GM23338 (cell line): ENCODE data around the gene COBLL1. TPM values are rescaled to one million over a fixed set of nuclear protein-coding genes. Genes with fewer than 3 reads are reported as not detected.

Source experiments
- ATAC-seq: fragments of 200-7000 bp; cut with Tn5 transposase; 3 replicates; pipeline ENCODE4 v1.9.1; 2020
- DNase-seq: peaks from one replicate; pipeline ENCODE4 v3.0.0-alpha.2; 2015; ENCODE audit warnings: low spot score
- H2AFZ ChIP-seq: fragments of 200-600 bp; sonication (generic); 2 replicates; pipeline ENCODE4 v1.8.0; 2016; ENCODE audit warnings: antibody characterized with exemption, mild to moderate bottlenecking, moderate library complexity
- H3F3A ChIP-seq: fragments of 200-600 bp; sonication (generic); replicated peaks from 2 replicates; pipeline ENCODE4 v1.8.0; 2017; ENCODE audit warnings: antibody characterized with exemption, mixed run types, low read depth
- H3K27ac ChIP-seq: fragments of 200-600 bp; sonication (generic); 2 replicates; pipeline ENCODE4 v1.6.1; 2016; ENCODE audit warnings: low read depth
- H3K27me3 ChIP-seq: fragments of 200-600 bp; sonication (generic); 2 replicates; pipeline ENCODE4 v1.8.0; 2016; ENCODE audit warnings: mild to moderate bottlenecking, mixed run types, moderate library complexity; ENCODE audit not compliant: insufficient read depth
- H3K36me3 ChIP-seq: fragments of 200-600 bp; sonication (generic); 2 replicates; pipeline ENCODE4 v1.8.0; 2016; ENCODE audit warnings: mild to moderate bottlenecking; ENCODE audit not compliant: insufficient read depth
- H3K4me1 ChIP-seq: fragments of 200-600 bp; sonication (generic); 2 replicates; pipeline ENCODE4 v1.8.0; 2016; ENCODE audit warnings: mild to moderate bottlenecking, moderate library complexity; ENCODE audit not compliant: insufficient read depth
- H3K4me2 ChIP-seq: fragments of 200-600 bp; sonication (generic); 2 replicates; pipeline ENCODE4 v1.7.1; 2017; ENCODE audit warnings: mixed run types
- H3K4me3 ChIP-seq: fragments of 200-600 bp; sonication (generic); 2 replicates; pipeline ENCODE4 v1.6.1; 2016; ENCODE audit warnings: mixed run types
- H3K79me2 ChIP-seq: fragments of 200-600 bp; sonication (generic); replicated peaks from 2 replicates; pipeline ENCODE4 v1.8.0; 2017; ENCODE audit warnings: mild to moderate bottlenecking; ENCODE audit not compliant: insufficient read depth
- H3K9me2 ChIP-seq: fragments of 200-600 bp; sonication (generic); 2 replicates; pipeline ENCODE4 v1.8.0; 2017; ENCODE audit not compliant: insufficient read depth
- H4K20me1 ChIP-seq: fragments of 200-600 bp; sonication (generic); replicated peaks from 2 replicates; pipeline ENCODE4 v1.8.0; 2017; ENCODE audit warnings: mild to moderate bottlenecking; ENCODE audit not compliant: insufficient read depth
- H3K27ac Mint-ChIP-seq: 2 replicates; pipeline ENCODE4 v1.8.0; 2020; ENCODE audit warnings: inconsistent platforms, mild to moderate bottlenecking, moderate library complexity, mixed read lengths
- H3K27me3 Mint-ChIP-seq: 3 replicates; pipeline ENCODE4 v1.8.0; 2022; ENCODE audit warnings: low read depth, mild to moderate bottlenecking, moderate library complexity, mixed read lengths, inconsistent platforms; ENCODE audit not compliant: insufficient read depth, poor library complexity
- H3K36me3 Mint-ChIP-seq: 3 replicates; pipeline ENCODE4 v1.8.0; 2021; ENCODE audit warnings: low read depth, mild to moderate bottlenecking, inconsistent platforms, moderate library complexity, mixed read lengths
- H3K4me1 Mint-ChIP-seq: 3 replicates; pipeline ENCODE4 v1.8.0; 2020; ENCODE audit warnings: mild to moderate bottlenecking, inconsistent platforms, mixed read lengths
- H3K4me3 Mint-ChIP-seq: 3 replicates; pipeline ENCODE4 v1.8.0; 2021; ENCODE audit warnings: moderate library complexity, mild to moderate bottlenecking, inconsistent platforms, mixed read lengths
- H3K9me3 Mint-ChIP-seq: 3 replicates; pipeline ENCODE4 v1.8.0; 2020; ENCODE audit warnings: moderate library complexity, mild to moderate bottlenecking, inconsistent platforms, mixed read lengths
- CREB1 ChIP-seq: fragments of 250-450 bp; sonication (Bioruptor Pico); IDR thresholded peaks from 2 replicates; pipeline ENCODE4 v1.5.0; 2020; ENCODE audit warnings: low read depth, mild to moderate bottlenecking, moderate library complexity
- EZH2 ChIP-seq: fragments of 200-600 bp; sonication (generic); IDR thresholded peaks from one replicate; pipeline ENCODE4 v1.8.0; 2017; ENCODE audit warnings: antibody characterized with exemption, mild to moderate bottlenecking, low read depth; ENCODE audit not compliant: unreplicated experiment
- NANOG ChIP-seq: IDR thresholded peaks from 2 replicates; pipeline ENCODE4 v1.6.1; 2016; ENCODE audit warnings: antibody characterized with exemption, borderline replicate concordance
- STAT1 ChIP-seq: IDR thresholded peaks from one replicate; pipeline ENCODE4 v1.6.1; 2016; ENCODE audit warnings: antibody characterized with exemption; ENCODE audit not compliant: unreplicated experiment
- ZNF114 ChIP-seq: fragments of 250-450 bp; sonication (Bioruptor Pico); IDR thresholded peaks from 2 replicates; pipeline ENCODE4 v1.5.0; 2020; ENCODE audit warnings: mild to moderate bottlenecking, moderate library complexity
- polyA plus RNA-seq: library from polyadenylated mRNA; unstranded; fragments of >200 nt; fragmentation: Nextera tagmentation; extraction: Ambion mirVana; gene quantifications from 2 replicates; pipeline ENCODE4 v1.2.1, GENCODE V29; 2016
- total RNA-seq: library from RNA; depleted of rRNA; stranded (reverse); fragments of >200 nt; shearing (Covaris generic); gene quantifications from 2 replicates; pipeline ENCODE4 v1.2.3, GENCODE V29; 2014
- TF ChIP-seq, protein P1 (sequence below): IDR thresholded peaks from 2 replicates; pipeline ENCODE4 v1.6.1; 2016; ENCODE audit warnings: antibody characterized with exemption
- TF ChIP-seq, protein P2 (sequence below): fragments of 250-450 bp; sonication (Bioruptor Pico); IDR thresholded peaks from 2 replicates; pipeline ENCODE4 v1.5.0; 2020; ENCODE audit warnings: mild to moderate bottlenecking, moderate library complexity
- TF ChIP-seq, protein P3 (sequence below): IDR thresholded peaks from one replicate; pipeline ENCODE4 v1.6.1; 2018; ENCODE audit warnings: antibody characterized with exemption; ENCODE audit not compliant: unreplicated experiment
- TF ChIP-seq, protein P4 (sequence below), 2 experiments: fragments of 200-600 bp in 1 of 2; sonication (generic) in 1 of 2; conservative IDR thresholded peaks; 2 replicates each; pipeline versions ENCODE4 v1.5.1 to v1.6.1; 2016 to 2017; ENCODE audit warnings: antibody characterized with exemption in 2 of 2, low read depth in 2 of 2, mild to moderate bottlenecking in 2 of 2, moderate library complexity in 1 of 2

The COBLL1 gene
- total and polyA plus RNA-seq, 2 experiments from 2014 or later, result 2.9 to 7.4 TPM

DNA sequence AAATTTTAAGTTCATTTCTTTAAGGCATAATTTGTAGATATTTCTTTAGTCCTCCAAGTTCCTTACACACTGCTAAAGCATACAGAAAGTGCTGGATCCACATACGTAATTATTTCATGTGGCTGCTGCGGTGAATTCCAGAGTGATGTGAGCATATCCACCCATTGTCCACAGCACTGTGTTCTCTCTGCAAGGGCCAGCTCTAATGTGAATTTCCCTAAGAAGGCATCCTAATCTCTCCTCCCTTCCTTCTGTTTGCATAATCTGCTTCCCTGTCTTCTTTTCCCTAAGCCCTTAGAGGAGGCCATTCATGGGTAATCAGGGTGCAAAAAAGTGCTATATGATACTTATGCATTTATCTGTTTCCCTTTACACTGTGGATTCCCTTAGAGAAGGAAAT, 57.2 kb downstream of the COBLL1 start:
- H3K36me3 ChIP-seq, result no peaks in the 10 kb centered on the region
- H3K4me2 ChIP-seq, result no peak overlapping the region
- Mint-ChIP-seq H3K27me3 (no peaks in the 10 kb centered on the region), H3K4me3 (no peak overlapping the region), H3K9me3 (no peaks in the 10 kb centered on the region), H3K36me3 (no peaks in the 10 kb centered on the region), H3K27ac (no peak overlapping the region), H3K4me1 (no peaks in the 10 kb centered on the region; the same call in 2 of the 3 replicates)
- H3K27me3 ChIP-seq, result no peaks in the 10 kb centered on the region
- H3K4me3 ChIP-seq, result no peak overlapping the region
- H3F3A ChIP-seq, result no peaks in the 10 kb centered on the region
- H3K9me2 ChIP-seq, result no peaks in the 10 kb centered on the region
- TF ChIP-seq CREB1 (CRISPR knock-in tag) (no peak), STAT1 (no peak), NANOG (no peak), ZNF114 (no peak), EZH2 (no peak)
- TF ChIP-seq, protein P1, sequence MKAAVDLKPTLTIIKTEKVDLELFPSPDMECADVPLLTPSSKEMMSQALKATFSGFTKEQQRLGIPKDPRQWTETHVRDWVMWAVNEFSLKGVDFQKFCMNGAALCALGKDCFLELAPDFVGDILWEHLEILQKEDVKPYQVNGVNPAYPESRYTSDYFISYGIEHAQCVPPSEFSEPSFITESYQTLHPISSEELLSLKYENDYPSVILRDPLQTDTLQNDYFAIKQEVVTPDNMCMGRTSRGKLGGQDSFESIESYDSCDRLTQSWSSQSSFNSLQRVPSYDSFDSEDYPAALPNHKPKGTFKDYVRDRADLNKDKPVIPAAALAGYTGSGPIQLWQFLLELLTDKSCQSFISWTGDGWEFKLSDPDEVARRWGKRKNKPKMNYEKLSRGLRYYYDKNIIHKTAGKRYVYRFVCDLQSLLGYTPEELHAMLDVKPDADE, result no peak
- TF ChIP-seq, protein P2, sequence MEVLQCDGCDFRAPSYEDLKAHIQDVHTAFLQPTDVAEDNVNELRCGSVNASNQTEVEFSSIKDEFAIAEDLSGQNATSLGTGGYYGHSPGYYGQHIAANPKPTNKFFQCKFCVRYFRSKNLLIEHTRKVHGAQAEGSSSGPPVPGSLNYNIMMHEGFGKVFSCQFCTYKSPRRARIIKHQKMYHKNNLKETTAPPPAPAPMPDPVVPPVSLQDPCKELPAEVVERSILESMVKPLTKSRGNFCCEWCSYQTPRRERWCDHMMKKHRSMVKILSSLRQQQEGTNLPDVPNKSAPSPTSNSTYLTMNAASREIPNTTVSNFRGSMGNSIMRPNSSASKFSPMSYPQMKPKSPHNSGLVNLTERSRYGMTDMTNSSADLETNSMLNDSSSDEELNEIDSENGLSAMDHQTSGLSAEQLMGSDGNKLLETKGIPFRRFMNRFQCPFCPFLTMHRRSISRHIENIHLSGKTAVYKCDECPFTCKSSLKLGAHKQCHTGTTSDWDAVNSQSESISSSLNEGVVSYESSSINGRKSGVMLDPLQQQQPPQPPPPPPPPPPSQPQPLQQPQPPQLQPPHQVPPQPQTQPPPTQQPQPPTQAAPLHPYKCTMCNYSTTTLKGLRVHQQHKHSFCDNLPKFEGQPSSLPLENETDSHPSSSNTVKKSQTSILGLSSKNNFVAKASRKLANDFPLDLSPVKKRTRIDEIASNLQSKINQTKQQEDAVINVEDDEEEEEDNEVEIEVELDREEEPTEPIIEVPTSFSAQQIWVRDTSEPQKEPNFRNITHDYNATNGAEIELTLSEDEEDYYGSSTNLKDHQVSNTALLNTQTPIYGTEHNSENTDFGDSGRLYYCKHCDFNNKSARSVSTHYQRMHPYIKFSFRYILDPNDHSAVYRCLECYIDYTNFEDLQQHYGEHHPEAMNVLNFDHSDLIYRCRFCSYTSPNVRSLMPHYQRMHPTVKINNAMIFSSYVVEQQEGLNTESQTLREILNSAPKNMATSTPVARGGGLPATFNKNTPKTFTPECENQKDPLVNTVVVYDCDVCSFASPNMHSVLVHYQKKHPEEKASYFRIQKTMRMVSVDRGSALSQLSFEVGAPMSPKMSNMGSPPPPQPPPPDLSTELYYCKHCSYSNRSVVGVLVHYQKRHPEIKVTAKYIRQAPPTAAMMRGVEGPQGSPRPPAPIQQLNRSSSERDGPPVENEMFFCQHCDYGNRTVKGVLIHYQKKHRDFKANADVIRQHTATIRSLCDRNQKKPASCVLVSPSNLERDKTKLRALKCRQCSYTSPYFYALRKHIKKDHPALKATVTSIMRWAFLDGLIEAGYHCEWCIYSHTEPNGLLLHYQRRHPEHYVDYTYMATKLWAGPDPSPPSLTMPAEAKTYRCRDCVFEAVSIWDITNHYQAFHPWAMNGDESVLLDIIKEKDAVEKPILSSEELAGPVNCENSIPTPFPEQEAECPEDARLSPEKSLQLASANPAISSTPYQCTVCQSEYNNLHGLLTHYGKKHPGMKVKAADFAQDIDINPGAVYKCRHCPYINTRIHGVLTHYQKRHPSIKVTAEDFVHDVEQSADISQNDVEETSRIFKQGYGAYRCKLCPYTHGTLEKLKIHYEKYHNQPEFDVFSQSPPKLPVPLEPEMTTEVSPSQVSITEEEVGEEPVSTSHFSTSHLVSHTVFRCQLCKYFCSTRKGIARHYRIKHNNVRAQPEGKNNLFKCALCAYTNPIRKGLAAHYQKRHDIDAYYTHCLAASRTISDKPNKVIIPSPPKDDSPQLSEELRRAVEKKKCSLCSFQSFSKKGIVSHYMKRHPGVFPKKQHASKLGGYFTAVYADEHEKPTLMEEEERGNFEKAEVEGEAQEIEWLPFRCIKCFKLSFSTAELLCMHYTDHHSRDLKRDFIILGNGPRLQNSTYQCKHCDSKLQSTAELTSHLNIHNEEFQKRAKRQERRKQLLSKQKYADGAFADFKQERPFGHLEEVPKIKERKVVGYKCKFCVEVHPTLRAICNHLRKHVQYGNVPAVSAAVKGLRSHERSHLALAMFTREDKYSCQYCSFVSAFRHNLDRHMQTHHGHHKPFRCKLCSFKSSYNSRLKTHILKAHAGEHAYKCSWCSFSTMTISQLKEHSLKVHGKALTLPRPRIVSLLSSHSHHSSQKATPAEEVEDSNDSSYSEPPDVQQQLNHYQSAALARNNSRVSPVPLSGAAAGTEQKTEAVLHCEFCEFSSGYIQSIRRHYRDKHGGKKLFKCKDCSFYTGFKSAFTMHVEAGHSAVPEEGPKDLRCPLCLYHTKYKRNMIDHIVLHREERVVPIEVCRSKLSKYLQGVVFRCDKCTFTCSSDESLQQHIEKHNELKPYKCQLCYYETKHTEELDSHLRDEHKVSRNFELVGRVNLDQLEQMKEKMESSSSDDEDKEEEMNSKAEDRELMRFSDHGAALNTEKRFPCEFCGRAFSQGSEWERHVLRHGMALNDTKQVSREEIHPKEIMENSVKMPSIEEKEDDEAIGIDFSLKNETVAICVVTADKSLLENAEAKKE, result no peak
- TF ChIP-seq, protein P3, sequence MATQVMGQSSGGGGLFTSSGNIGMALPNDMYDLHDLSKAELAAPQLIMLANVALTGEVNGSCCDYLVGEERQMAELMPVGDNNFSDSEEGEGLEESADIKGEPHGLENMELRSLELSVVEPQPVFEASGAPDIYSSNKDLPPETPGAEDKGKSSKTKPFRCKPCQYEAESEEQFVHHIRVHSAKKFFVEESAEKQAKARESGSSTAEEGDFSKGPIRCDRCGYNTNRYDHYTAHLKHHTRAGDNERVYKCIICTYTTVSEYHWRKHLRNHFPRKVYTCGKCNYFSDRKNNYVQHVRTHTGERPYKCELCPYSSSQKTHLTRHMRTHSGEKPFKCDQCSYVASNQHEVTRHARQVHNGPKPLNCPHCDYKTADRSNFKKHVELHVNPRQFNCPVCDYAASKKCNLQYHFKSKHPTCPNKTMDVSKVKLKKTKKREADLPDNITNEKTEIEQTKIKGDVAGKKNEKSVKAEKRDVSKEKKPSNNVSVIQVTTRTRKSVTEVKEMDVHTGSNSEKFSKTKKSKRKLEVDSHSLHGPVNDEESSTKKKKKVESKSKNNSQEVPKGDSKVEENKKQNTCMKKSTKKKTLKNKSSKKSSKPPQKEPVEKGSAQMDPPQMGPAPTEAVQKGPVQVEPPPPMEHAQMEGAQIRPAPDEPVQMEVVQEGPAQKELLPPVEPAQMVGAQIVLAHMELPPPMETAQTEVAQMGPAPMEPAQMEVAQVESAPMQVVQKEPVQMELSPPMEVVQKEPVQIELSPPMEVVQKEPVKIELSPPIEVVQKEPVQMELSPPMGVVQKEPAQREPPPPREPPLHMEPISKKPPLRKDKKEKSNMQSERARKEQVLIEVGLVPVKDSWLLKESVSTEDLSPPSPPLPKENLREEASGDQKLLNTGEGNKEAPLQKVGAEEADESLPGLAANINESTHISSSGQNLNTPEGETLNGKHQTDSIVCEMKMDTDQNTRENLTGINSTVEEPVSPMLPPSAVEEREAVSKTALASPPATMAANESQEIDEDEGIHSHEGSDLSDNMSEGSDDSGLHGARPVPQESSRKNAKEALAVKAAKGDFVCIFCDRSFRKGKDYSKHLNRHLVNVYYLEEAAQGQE, result no peak
- TF ChIP-seq, protein P4, sequence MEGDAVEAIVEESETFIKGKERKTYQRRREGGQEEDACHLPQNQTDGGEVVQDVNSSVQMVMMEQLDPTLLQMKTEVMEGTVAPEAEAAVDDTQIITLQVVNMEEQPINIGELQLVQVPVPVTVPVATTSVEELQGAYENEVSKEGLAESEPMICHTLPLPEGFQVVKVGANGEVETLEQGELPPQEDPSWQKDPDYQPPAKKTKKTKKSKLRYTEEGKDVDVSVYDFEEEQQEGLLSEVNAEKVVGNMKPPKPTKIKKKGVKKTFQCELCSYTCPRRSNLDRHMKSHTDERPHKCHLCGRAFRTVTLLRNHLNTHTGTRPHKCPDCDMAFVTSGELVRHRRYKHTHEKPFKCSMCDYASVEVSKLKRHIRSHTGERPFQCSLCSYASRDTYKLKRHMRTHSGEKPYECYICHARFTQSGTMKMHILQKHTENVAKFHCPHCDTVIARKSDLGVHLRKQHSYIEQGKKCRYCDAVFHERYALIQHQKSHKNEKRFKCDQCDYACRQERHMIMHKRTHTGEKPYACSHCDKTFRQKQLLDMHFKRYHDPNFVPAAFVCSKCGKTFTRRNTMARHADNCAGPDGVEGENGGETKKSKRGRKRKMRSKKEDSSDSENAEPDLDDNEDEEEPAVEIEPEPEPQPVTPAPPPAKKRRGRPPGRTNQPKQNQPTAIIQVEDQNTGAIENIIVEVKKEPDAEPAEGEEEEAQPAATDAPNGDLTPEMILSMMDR (conservative IDR thresholded peaks at IDR 0.05; ENCODE audit: low read depth in 2 of 2), result no peak
- no peak overlapping the region for H2AFZ ChIP-seq
- no peaks in the 10 kb centered on the region for H4K20me1 ChIP-seq
- ATAC-seq (peak; percentile 77), DNase-seq (peak; percentile 14)
- H3K27ac ChIP-seq, result no peak overlapping the region
- H3K79me2 ChIP-seq, result no peaks in the 10 kb centered on the region
- no peaks in the 10 kb centered on the region for H3K4me1 ChIP-seq
